Measurements from ENCODE around the gene IFNL1. TPM values are rescaled to one million over a fixed set of nuclear protein-coding genes. Genes with fewer than 3 reads are reported as not detected.
"Not testable (repeated sequence)": the region's sequence is repeated elsewhere in the genome, so short reads cannot be mapped to it uniquely, and the experiment has no call there.

The IFNL1 gene
- total RNA-seq, 1 donor from 2014 or later: not detected

GRCh38 chr19:39307822-39308530, 11.8 kb downstream of the IFNL1 start:
- intact Hi-C loops (cut with micrococcal nuclease): no loop called here

DNA sequence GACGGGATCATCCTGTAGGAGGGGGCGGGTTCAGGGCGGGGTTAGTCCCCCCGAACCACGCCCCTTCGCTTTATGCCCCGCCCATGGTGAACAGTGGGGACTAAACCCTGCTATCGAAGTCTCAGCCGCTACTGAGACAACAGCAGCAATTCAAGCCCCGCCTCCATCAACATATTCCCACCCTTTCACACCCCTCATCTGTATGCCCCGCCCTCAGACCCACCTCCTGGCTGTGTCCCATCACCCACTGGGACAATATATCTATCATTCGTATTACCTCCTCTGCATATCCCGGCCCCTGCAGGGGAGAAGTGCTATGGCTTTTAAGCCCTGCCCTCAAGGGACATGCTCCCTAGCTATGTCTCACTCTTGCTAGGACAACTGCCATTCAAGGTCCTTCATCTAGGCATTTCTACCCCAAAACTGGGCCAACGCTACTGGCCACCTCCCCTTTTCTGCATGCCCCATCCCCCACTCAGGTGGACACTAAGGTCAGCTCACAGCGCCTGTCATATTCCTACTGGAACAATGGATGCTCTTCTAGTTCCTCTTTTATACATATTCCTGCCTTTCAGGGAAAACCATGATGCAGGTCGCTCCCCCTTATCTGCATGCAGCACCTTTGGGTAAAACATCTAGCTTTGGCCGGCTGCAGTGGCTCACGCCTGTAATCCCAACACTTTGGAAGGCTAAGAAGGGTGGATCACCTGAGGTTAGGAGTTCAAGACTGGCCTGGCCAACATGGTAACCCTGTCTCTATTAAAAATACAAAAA, 12.5 kb downstream of the IFNL1 start:
- intact Hi-C loops (cut with micrococcal nuclease): no loop called here

DNA sequence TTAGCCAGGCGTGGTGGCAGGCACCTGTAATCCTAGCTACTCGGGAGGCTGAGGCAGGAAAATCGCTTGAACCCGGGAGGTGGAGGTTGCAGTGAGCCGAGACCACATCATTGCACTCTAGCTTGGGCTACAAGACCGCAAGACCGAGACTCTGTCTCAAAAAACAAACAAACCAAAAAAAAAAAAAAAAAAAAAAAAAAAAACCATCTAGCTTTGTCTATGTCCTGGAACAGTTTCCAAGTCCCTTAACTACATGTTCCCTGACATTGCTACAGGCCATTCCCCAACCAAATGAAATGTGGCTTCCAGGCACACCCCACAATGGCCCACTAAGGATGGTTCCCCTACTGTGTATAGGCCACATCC, 13.1 kb downstream of the IFNL1 start:
- intact Hi-C loops (cut with micrococcal nuclease): not testable (repeated sequence)

GRCh38 chr19:39310558-39311311, 14.5 kb downstream of the IFNL1 start:
- intact Hi-C loops (cut with micrococcal nuclease): no loop called here

- intact Hi-C loops (cut with micrococcal nuclease): no loop called here
These were observed 18.0 kb downstream of the IFNL1 start for GRCh38 chr19:39314016-39314728.

GRCh38 chr19:39315933-39316332, 19.7 kb downstream of the IFNL1 start:
- intact Hi-C loops (cut with micrococcal nuclease): no loop called here

- intact Hi-C loops (cut with micrococcal nuclease): no loop called here
These were observed 20.6 kb downstream of the IFNL1 start for GRCh38 chr19:39316627-39317321.

DNA sequence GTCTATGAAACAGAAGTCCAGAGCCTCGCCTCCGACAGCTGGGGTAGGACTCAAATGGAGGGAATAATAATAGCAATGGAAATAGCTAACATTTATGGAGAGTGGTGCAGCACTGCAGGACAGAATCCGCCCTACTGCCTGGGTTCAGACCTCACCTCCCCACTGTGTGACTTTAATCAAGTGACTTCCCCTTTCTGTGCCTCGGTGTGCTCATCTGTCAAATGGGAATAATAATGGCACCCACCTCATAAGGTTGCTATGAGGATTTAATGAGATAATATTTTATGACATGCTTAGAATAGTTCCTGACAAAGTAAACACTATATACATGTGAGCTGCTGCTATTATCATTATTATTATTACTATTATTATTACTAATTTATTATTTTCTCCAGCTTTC, 21.3 kb downstream of the IFNL1 start:
- intact Hi-C loops (cut with micrococcal nuclease): no loop called here

DNA sequence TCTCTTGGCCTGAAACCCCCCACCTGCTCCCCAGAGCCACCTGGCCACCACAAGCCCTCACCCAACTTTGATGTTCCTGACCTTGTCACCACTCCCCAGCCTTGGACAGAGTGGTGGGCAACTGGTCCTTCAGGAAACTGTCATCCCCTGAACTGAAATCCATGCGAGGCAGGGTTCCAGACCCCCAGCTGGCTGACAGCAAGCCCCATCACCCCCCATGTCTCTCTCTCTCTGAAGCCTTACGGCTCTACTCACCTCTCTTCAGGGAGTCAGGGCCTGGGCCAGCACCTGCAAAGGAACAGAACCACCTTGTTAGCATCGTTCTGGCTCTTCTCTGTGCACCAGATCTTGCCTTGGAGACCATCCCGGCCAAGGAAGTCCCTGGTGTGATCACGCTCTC, 21.9 kb downstream of the IFNL1 start:
- intact Hi-C loops (cut with micrococcal nuclease): no loop called here

GRCh38 chr19:39318690-39319089, 22.5 kb downstream of the IFNL1 start:
- intact Hi-C loops (cut with micrococcal nuclease): no loop called here

DNA sequence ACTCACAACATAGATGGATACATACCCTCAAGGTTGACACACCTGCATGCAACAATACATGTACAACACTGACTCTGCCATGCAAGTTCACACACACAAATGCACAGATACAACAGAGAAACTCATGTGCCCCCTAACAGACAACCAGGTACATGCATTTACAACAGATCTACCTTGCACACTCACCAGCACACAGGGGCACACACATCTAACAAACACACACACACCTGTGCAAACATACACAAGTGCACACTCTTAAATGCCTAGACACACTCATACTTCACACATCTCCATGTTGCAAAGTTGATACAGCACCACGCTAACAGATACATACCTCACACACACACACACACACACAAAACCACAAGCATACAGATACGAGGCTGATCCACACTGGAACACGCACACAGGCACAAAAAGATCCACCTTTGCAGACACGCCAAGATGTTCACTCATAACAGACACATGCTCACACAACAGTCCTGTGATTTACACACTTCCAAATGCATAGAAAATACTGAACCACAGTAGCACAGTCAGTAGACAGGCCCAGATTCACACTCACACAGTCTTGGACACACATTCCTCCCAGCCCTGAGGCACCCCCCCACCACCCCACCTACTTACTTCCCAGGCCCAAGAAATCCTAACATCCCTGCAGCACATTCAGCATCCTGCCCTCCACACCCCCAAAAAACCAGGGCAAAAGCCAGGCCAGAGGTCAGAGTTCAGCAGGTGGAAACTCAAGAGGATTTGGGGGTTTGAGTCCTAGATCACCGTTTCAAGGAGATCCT, 23.1 kb downstream of the IFNL1 start:
- intact Hi-C loops (cut with micrococcal nuclease): no loop called here

- intact Hi-C loops (cut with micrococcal nuclease): no loop called here
These were observed 23.7 kb downstream of the IFNL1 start for GRCh38 chr19:39319892-39320248.

DNA sequence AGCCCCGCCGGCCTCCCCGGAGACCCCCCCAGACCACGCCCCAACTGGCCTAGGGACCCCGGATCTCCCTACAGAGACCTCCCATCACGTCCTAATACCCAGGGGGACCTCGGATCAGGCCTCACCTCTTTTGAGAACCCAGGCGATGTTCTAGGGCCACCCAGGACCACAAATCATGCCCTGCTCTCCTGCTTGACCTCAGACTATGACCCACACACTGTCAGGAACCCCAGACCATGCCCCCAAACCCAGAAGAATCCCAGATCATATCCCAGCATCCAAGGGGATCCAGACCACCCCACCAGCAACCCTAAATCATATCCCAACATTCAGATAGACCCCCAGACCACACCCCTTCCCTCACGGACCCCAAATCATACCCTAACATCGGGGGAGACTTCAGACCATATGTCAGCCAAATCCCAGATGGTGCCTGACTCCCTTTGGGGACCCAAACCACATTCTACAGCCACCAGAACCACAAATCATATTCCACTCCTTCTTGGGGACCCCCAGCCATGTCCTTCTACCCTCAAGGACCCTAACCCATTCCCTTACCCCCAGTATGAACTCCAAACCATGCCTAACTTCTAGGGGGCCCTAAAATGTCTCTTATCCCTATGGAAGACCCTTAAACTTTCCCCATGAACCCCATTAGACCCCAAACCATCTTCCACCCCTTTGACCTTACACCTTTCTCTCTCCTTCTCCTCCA, 25.1 kb downstream of the IFNL1 start:
- intact Hi-C loops (cut with micrococcal nuclease): no loop called here

GRCh38 chr19:39321832-39322176, 25.6 kb downstream of the IFNL1 start:
- intact Hi-C loops (cut with micrococcal nuclease): no loop called here

DNA sequence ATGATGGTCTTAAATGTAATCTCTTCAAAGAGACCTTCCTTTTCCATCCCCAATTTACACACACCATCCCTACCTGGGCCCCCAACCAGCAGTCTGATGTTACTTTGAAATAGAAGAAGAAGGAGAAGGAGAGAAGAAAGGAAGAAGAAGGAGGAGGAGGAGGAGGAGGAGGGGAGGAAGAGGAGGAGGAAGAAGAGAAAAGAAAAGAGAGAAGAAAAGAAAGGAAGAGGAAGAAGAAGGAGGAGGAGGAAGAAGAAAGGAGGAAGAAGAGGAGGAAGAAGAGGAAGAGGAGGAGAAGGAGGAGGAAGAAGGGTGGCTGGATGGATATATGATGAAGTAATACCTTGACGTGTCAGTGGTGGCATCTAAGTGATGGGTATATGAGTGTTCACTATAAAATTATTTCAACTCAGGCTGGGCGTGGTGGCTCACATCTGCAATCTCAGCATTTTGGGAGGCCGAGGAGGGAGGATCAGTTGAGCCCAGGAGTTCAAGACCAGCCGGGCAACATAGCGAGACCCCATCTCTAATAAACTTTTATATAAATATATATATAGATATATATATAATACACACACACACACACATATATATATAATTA, 28.1 kb downstream of the IFNL1 start:
- intact Hi-C loops (cut with micrococcal nuclease): no loop called here

DNA sequence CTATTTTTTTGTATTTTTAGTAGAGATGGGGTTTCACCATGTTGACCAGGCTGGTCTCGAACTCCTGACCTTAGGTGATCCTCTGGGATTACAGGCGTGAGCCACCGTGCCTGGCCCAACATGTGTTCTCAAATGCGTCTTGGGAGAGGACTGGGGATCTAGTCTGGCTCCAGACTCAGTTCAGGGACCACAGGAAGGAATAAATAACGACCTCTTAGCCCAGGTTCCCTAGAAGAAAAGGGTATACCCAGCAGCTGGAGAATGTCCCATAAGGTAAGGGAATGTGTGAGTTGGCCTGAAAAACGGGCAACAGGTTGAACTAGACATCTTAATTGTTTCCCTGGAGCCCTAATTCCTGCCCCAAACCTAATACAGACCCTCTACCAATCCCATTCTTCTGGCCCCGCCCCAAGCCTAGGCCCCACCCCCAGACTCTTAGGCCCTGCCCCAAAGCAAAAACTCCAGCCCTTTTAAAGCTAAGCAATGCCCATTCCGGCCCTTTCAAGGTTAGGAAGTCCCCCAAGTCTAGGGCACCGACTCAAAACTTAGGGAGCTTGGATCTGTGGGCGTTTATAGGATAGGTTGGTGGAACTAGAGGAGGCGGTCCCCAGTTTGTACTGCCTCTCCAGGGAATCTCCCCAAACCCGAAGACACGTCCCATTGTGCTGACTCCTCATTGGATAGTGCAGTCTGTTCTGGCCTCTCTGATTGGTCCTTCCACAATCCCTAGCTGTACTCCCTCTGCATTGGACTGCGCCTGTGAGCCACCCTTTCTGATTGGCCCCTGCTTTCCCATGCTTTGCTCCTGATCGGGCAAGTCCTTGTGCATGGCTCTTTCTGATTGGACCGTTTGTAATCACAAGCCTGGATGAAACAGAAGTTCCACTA, 29.8 kb downstream of the IFNL1 start:
- intact Hi-C loops (cut with micrococcal nuclease): no loop called here

DNA sequence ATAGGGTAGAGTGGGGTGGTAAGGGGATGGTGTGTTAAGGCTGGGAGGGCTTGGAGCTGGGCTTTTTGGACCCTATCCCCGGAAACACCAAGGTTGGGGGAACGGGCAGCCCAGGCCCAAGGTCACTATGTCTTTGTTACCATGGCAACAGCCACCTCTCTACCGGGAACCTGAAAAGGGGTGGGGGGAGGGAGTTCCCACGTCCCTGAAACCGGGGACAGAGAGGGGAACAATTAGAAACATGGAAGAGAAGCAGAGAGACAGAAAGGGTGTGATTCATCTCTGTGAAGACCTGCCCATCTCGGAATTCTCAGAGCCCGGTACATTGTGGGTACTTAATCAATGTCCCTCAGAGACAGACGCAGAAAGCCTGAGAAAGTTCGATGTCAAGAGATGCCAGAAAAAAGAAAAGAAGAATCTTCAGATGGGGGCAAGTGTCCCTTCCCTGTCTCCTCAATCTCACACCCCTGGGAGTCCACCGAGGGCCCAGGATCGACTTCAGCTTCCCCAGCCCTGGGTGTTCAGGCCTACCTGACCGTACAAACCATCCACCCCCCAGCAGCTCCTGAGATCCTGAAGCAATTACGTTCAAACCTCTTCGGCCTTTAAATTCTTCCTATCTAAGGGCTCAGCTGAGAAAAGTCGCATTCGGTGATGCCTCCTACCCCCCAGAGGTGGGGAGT, 31.3 kb downstream of the IFNL1 start:
- intact Hi-C loops (cut with micrococcal nuclease): loop anchor here (1.0 kb wide), 3 partner anchors 115 to 217 kb away; no protein-coding TSS in a partner anchor

Data from T-helper 1 cell treated with Interleukin-12 subunit alpha and Interleukin-12 subunit beta and Interleukin-4 antibody, amounts not matched to agents 30 ng/mL and 1 ng/mL, for 36 hours (primary cell).